ENCODE results near the gene SYP. TPM values are rescaled to one million over a fixed set of nuclear protein-coding genes. Genes with fewer than 3 reads are reported as not detected.

The SYP gene
- total RNA-seq, 4 donors from 2014 or later: 2.9 to 10.5 (median 5.4) TPM

DNA sequence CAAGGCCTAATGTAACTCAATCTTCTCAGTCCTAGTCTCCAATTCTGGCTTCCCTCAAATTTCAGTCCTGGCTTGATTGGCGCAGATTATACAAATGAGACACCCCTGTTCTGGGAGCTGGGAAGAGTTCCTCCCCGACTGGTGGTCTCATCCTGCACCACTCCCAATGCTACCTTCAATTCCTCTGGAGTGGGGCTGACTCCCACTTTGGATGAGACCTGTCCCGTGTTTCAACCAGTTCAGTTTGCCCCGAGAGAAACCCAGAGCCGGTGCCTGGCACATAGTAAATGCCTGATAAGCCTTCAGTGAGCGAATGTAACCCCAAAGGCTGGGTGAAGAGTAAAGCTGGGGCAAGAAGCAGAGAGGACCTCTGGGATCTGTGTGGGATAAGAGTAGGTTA is 4.0 kb upstream of the SYP start:
- no peak for TF ChIP-seq POLR2AphosphoS5 (IDR thresholded peaks at IDR 0.05)
- TF ChIP-seq, protein P1, sequence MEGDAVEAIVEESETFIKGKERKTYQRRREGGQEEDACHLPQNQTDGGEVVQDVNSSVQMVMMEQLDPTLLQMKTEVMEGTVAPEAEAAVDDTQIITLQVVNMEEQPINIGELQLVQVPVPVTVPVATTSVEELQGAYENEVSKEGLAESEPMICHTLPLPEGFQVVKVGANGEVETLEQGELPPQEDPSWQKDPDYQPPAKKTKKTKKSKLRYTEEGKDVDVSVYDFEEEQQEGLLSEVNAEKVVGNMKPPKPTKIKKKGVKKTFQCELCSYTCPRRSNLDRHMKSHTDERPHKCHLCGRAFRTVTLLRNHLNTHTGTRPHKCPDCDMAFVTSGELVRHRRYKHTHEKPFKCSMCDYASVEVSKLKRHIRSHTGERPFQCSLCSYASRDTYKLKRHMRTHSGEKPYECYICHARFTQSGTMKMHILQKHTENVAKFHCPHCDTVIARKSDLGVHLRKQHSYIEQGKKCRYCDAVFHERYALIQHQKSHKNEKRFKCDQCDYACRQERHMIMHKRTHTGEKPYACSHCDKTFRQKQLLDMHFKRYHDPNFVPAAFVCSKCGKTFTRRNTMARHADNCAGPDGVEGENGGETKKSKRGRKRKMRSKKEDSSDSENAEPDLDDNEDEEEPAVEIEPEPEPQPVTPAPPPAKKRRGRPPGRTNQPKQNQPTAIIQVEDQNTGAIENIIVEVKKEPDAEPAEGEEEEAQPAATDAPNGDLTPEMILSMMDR (IDR thresholded peaks at IDR 0.05): no peak
- TF ChIP-seq POLR2A (IDR thresholded peaks at IDR 0.05): no peak
- TF ChIP-seq EP300 (IDR thresholded peaks at IDR 0.05): no peak
- H3K9me3 ChIP-seq: no peaks in the 10 kb centered on the region
- H3K4me1 ChIP-seq: peaks cover 0 to 13% (median 0%) of the 10 kb centered on the region in 3 donors
- no peaks in the 10 kb centered on the region for H3K27me3 ChIP-seq
- WGBS, 2 donors (ENCODE audit: low coverage in 1 of 2): no CpG with 5 or more reads among the region's 6 CpGs
- H3K27ac ChIP-seq: no peak overlapping the region
- ATAC-seq: no peak
- H3K36me3 ChIP-seq: no peaks in the 10 kb centered on the region
- H3K4me3 ChIP-seq: no peak overlapping the region

DNA sequence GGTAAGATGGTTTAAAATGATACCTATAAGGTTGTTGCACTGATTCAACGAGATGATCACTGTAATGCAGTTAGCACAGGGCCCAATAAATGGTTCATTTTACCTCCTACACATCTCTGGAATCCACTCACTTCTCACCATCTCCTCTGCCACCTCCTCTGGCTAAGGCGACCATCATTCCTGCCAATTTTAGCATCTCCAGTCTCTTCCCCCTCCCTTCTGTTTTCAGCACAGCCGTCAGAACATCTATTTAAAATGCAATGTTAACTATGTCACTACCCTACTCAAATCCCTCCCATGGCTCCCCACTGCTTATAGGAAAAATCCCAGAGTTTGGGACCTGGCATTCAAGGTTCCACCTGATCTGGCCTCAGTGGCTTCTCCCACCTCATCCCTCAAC is 3.5 kb upstream of the SYP start:
- H3K4me1 ChIP-seq: peaks cover 0 to 15% (median 0%) of the 10 kb centered on the region in 3 donors
- TF ChIP-seq, protein P1 (IDR thresholded peaks at IDR 0.05): no peak
- no peak for TF ChIP-seq POLR2A (IDR thresholded peaks at IDR 0.05)
- no peak for TF ChIP-seq EP300 (IDR thresholded peaks at IDR 0.05)
- TF ChIP-seq POLR2AphosphoS5 (IDR thresholded peaks at IDR 0.05): no peak
- H3K36me3 ChIP-seq: no peaks in the 10 kb centered on the region
- 58 to 62% methylated on average over 3 of the region's 3 CpGs for WGBS, 2 donors (ENCODE audit: low coverage in 1 of 2)
- H3K4me3 ChIP-seq: no peak overlapping the region
- no peaks in the 10 kb centered on the region for H3K27me3 ChIP-seq
- ATAC-seq: no peak
- no peak overlapping the region for H3K27ac ChIP-seq
- H3K9me3 ChIP-seq: no peaks in the 10 kb centered on the region

DNA sequence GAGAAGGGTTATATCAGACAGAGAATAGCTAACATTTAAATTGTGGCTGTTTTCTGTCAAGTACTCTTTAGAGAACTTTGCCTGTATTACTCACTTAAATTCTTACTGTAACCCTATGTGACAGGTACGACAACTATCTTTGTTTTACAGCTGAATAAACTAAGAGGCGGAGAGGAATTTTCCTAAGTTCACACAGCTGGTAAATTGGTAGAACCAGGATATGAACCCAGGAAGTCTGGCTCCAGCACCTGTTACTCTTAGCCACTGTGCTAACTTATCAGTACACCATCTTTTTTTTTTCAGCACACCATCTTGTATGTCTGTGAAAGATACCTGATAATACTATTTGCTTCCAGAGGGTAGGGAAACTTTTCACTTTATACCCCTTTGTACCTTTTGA is 2.0 kb upstream of the SYP start:
- Histone ChIP-seq H3K4me3 (no peak overlapping the region), H3K27me3 (no peaks in the 10 kb centered on the region), H3K27ac (no peak overlapping the region), H3K36me3 (no peaks in the 10 kb centered on the region), H3K4me1 (peaks cover 0 to 15% (median 0%) of the 10 kb centered on the region in 3 donors), H3K9me3 (no peaks in the 10 kb centered on the region)
- 74 to 84% methylated on average over 2 of the region's 2 CpGs for WGBS, 2 donors (ENCODE audit: low coverage in 1 of 2)
- no peak for TF ChIP-seq POLR2AphosphoS5 (IDR thresholded peaks at IDR 0.05)
- no peak for TF ChIP-seq EP300 (IDR thresholded peaks at IDR 0.05)
- no peak for TF ChIP-seq POLR2A (IDR thresholded peaks at IDR 0.05)
- TF ChIP-seq, protein P1 (IDR thresholded peaks at IDR 0.05): no peak
- ATAC-seq: no peak

- no peak for ATAC-seq
- Histone ChIP-seq H3K36me3 (no peaks in the 10 kb centered on the region), H3K27me3 (no peaks in the 10 kb centered on the region), H3K4me1 (peaks cover 0 to 15% (median 0%) of the 10 kb centered on the region in 3 donors), H3K27ac (no peak overlapping the region), H3K9me3 (no peaks in the 10 kb centered on the region), H3K4me3 (peak overlapping the region in 1 of 2 donors; percentile 48)
- TF ChIP-seq, protein P1 (IDR thresholded peaks at IDR 0.05): no peak
- no peak for TF ChIP-seq EP300 (IDR thresholded peaks at IDR 0.05)
- 7 to 34% methylated on average over 7 to 10 of the region's 11 CpGs for WGBS, 2 donors (ENCODE audit: low coverage in 1 of 2)
These were observed 738 bp downstream of the SYP start for GRCh38 chrX:49199315-49199595.

- H3K27me3 ChIP-seq: no peaks in the 10 kb centered on the region
These were observed 1.3 kb downstream of the SYP start for GRCh38 chrX:49198540-49199314.

More at GRCh38 chrX:49198540-49199314, 1.3 kb downstream of the SYP start:
- ATAC-seq: no peak
- Histone ChIP-seq H3K27ac (no peak overlapping the region), H3K9me3 (no peaks in the 10 kb centered on the region), H3K4me3 (no peak overlapping the region), H3K36me3 (no peaks in the 10 kb centered on the region), H3K4me1 (peaks cover 0 to 15% (median 0%) of the 10 kb centered on the region in 3 donors)
- WGBS, 2 donors (ENCODE audit: low coverage in 1 of 2): 3 to 34% methylated on average over 4 to 9 of the region's 12 CpGs
- TF ChIP-seq, protein P1 (IDR thresholded peaks at IDR 0.05): no peak
- TF ChIP-seq EP300 (IDR thresholded peaks at IDR 0.05) (no peak), POLR2A (IDR thresholded peaks at IDR 0.05) (no peak), POLR2AphosphoS5 (IDR thresholded peaks at IDR 0.05) (no peak)
